K562 (cell line): Measurements from ENCODE around the gene BBX. TPM values are rescaled to one million over a fixed set of nuclear protein-coding genes. Genes with fewer than 3 reads are reported as not detected.

Source experiments
- ATAC-seq: fragments of 200-7000 bp; cut with Tn5 transposase; 3 replicates; pipeline ENCODE4 v1.9.1; 2020; ENCODE audit warnings: moderate library complexity
- BruUV-seq: library from RNA; stranded (reverse); fragments of 400-500 nt; replicated peaks from 2 replicates; lab custom pipeline; 2021; lab: Mats Ljungman, UMichigan
- CTCF ChIA-PET: fragments of 300-600 bp; formaldehyde crosslinking; extraction: SDS; loops from one replicate; lab custom pipeline; 2021; ENCODE audit warnings: low intra/inter-chr PET ratio; lab: Yijun Ruan, JAX
- POLR2A ChIA-PET: fragments of 300-600, 350-650 bp; sonication (Branson Sonifier 250); formaldehyde crosslinking; extraction: SDS; loops from one replicate; lab custom pipeline; 2021; ENCODE audit warnings: antibody characterized with exemption, inconsistent platforms; lab: Yijun Ruan, JAX
- DNase-seq, 4 experiments: peaks; one replicate each; pipeline versions ENCODE4 v3.0.0 to v3.0.0-alpha.2; 2011 to 2018; ENCODE audit warnings: low spot score in 3 of 4, mixed read lengths in 3 of 4; ENCODE audit errors: extremely low read depth in 1 of 4
- FAIRE-seq: peaks from 2 replicates; lab custom pipeline; 2011; peaks lifted over from hg19 to GRCh38; lab: Jason Lieb, UNC
- H2AFZ ChIP-seq: 2 replicates; pipeline ENCODE4 v1.6.0; 2011; ENCODE audit warnings: low read depth, low read length, control low read depth, inconsistent platforms
- H3K27ac ChIP-seq: fragments of 200-600 bp; 3 replicates; pipeline ENCODE4 v1.8.0; 2011; ENCODE audit warnings: low read depth, mild to moderate bottlenecking, control low read depth, inconsistent platforms, low read length, moderate library complexity, mixed read lengths; ENCODE audit errors: extremely low read depth
- H3K27me3 ChIP-seq, 2 experiments: fragments of 300-600 bp in 1 of 2; 2 replicates in 1 of 2; 3 replicates in 1 of 2; pipeline versions ENCODE4 v1.6.0 to v1.8.0; 2011; ENCODE audit warnings: inconsistent platforms in 2 of 2, low read length in 2 of 2, mild to moderate bottlenecking in 1 of 2, mixed read lengths in 1 of 2, moderate library complexity in 1 of 2; ENCODE audit not compliant: control insufficient read depth in 2 of 2, insufficient read depth in 2 of 2
- H3K36me3 ChIP-seq: fragments of 300-600 bp; 3 replicates; pipeline ENCODE4 v1.8.0; 2011; ENCODE audit warnings: mild to moderate bottlenecking, low read length, inconsistent platforms; ENCODE audit not compliant: control insufficient read depth, insufficient read depth
- H3K4me1 ChIP-seq, 2 experiments: fragments of 200-600 bp in 1 of 2; replicated peaks in 1 of 2; 2 replicates in 1 of 2; 3 replicates in 1 of 2; pipeline versions ENCODE4 v1.5.1 to v1.8.0; 2011; ENCODE audit warnings: inconsistent platforms in 2 of 2, low read length in 2 of 2, mild to moderate bottlenecking in 1 of 2, mixed read lengths in 1 of 2, moderate library complexity in 1 of 2; ENCODE audit not compliant: control insufficient read depth in 2 of 2, insufficient read depth in 2 of 2
- H3K4me2 ChIP-seq: 2 replicates; pipeline ENCODE4 v1.6.1; 2011; ENCODE audit warnings: low read length, control low read depth, inconsistent platforms, mixed read lengths; ENCODE audit not compliant: insufficient read depth
- H3K4me3 ChIP-seq: fragments of 200-600 bp; sonication (generic), shearing (Covaris generic); 2 replicates; pipeline ENCODE4 v1.5.1; 2016; ENCODE audit warnings: control low read depth, inconsistent platforms
- H3K79me2 ChIP-seq: fragments of 200-600 bp; 3 replicates; pipeline ENCODE4 v1.8.0; 2011; ENCODE audit warnings: low read length, inconsistent platforms; ENCODE audit not compliant: control insufficient read depth, insufficient read depth
- H3K9ac ChIP-seq, 2 experiments: 2 replicates each; pipeline versions ENCODE4 v1.6.0 to v1.6.1; 2011; ENCODE audit warnings: low read depth in 2 of 2, low read length in 2 of 2, control low read depth in 1 of 2, inconsistent platforms in 1 of 2, mild to moderate bottlenecking in 1 of 2, mixed read lengths in 1 of 2; ENCODE audit not compliant: insufficient read depth in 1 of 2
- H3K9me1 ChIP-seq: one replicate; pipeline ENCODE4 v1.6.0; 2011; ENCODE audit warnings: inconsistent platforms, mild to moderate bottlenecking, low read length, moderate library complexity; ENCODE audit not compliant: control insufficient read depth, insufficient read depth
- H3K9me3 ChIP-seq: replicated peaks from 2 replicates; pipeline ENCODE4 v1.5.1; 2011; ENCODE audit warnings: low read depth, low read length, inconsistent platforms; ENCODE audit not compliant: control insufficient read depth, insufficient read depth
- H4K20me1 ChIP-seq: replicated peaks from 2 replicates; pipeline ENCODE4 v1.6.1; 2011; ENCODE audit warnings: low read length, inconsistent platforms, mixed read lengths; ENCODE audit not compliant: control insufficient read depth, insufficient read depth
- CBFA2T2 ChIP-seq: fragments of 450-650 bp; conservative IDR thresholded peaks from 2 replicates; pipeline ENCODE4 v1.6.1; 2017; ENCODE audit warnings: mild to moderate bottlenecking
- EGR1 ChIP-seq: fragments of 450-650 bp; conservative IDR thresholded peaks from 2 replicates; pipeline ENCODE4 v1.6.1; 2017; ENCODE audit warnings: mild to moderate bottlenecking
- FOXA3 ChIP-seq, 2 experiments: fragments of 450-650 bp in 1 of 2; sonication (generic) in 1 of 2; formaldehyde crosslinking; IDR thresholded peaks in 1 of 2; conservative IDR thresholded peaks in 1 of 2; 2 replicates each; pipeline versions ENCODE4 v1.4.0 to v1.8.0; 2020 to 2022; ENCODE audit warnings: mild to moderate bottlenecking in 2 of 2, missing genetic modification reagents in 1 of 2
- FOXJ2 ChIP-seq: fragments of 200-800 bp; sonication (Bioruptor generic); IDR thresholded peaks from 2 replicates; pipeline ENCODE4 v1.6.1; 2016; ENCODE audit warnings: missing genetic modification characterization, missing compliant biosample characterization
- RBBP5 ChIP-seq: fragments of 200-600 bp; sonication (generic); IDR thresholded peaks from 2 replicates; pipeline ENCODE4 v1.6.1; 2012; ENCODE audit warnings: borderline replicate concordance, mild to moderate bottlenecking, low read length, control low read depth, inconsistent platforms; ENCODE audit not compliant: insufficient read depth, poor library complexity, severe bottlenecking
- SIN3B ChIP-seq: fragments of 450-650 bp; IDR thresholded peaks from 2 replicates; pipeline ENCODE4 v1.6.1; 2017; ENCODE audit warnings: low read depth, mild to moderate bottlenecking, moderate library complexity
- SMAD3 ChIP-seq: fragments of 450-650 bp; formaldehyde crosslinking; conservative IDR thresholded peaks from 2 replicates; pipeline ENCODE4 v1.4.0; 2020; ENCODE audit warnings: mild to moderate bottlenecking
- TARDBP ChIP-seq: fragments of 450-650 bp; IDR thresholded peaks from 2 replicates; pipeline ENCODE4 v1.6.1; 2016
- TBL1XR1 ChIP-seq, 2 experiments: IDR thresholded peaks; 2 replicates each; pipeline ENCODE4 v1.6.1; 2012; ENCODE audit warnings: improper control_type of control experiment in 2 of 2, low read length in 2 of 2, mild to moderate bottlenecking in 1 of 2
- TOE1 ChIP-seq, 2 experiments: fragments of 450-650 bp in 1 of 2; sonication (generic) in 1 of 2; formaldehyde crosslinking in 1 of 2; IDR thresholded peaks; 2 replicates each; pipeline versions ENCODE4 v1.7.1 to v1.8.0; 2016 to 2022; ENCODE audit warnings: borderline replicate concordance in 2 of 2, mild to moderate bottlenecking in 2 of 2, antibody characterized with exemption in 1 of 2, inconsistent platforms in 1 of 2, low read depth in 1 of 2, missing genetic modification reagents in 1 of 2, moderate library complexity in 1 of 2
- ZNF184 ChIP-seq: sonication (generic); formaldehyde crosslinking; IDR thresholded peaks from 2 replicates; pipeline ENCODE4 v1.5.0; 2020; ENCODE audit warnings: missing genetic modification reagents
- ZNF589 ChIP-seq: fragments of 200-800 bp; sonication (Bioruptor generic); IDR thresholded peaks from 2 replicates; pipeline ENCODE4 v1.6.1; 2016; ENCODE audit warnings: low read depth, missing genetic modification characterization, missing compliant biosample characterization
- WGBS: fragments of 100-300 bp; shearing (Covaris generic); methylation state at CpG from one replicate; pipeline ENCODE4 v1.1.6; 2016; ENCODE audit warnings: low coverage, mixed read lengths; ENCODE audit not compliant: insufficient coverage; ENCODE audit errors: missing lambda C conversion rate; 5-methylcytosine and 5-hydroxymethylcytosine counted together
- in situ Hi-C: fragments of 300-500 bp; cut with MboI; formaldehyde crosslinking; loops from 4 replicates; pipeline ENCODE4 v1.15.0; 2018; ENCODE audit warnings: inconsistent platforms, mixed read lengths
- intact Hi-C: fragments of 100-400 bp; cut with micrococcal nuclease; formaldehyde crosslinking; loops from 2 replicates; pipeline ENCODE4 v1.14.2; 2022
- polyA plus RNA-seq, 8 experiments: library from polyadenylated mRNA; depleted of rRNA in 4 of 8; stranded (reverse) in 5 of 8; unstranded in 3 of 8; fragments of >200 nt; fragmentation: Nextera tagmentation in 2 of 8; fragmentation: Illumina TruSeq in 1 of 8; extraction: Ambion mirVana in 2 of 8; extraction: Trizol in 1 of 8; gene quantifications; 2 replicates each; pipeline versions ENCODE4 v1.2.1 to v1.2.3, GENCODE V29; 2011 to 2014; ENCODE audit warnings: inconsistent platforms in 1 of 8, missing spikeins in 1 of 8
- total RNA-seq, 7 experiments: library from RNA; depleted of rRNA in 6 of 7; stranded (reverse); fragments of >200 nt in 6 of 7; fragmentation: Illumina TruSeq in 2 of 7; extraction: Trizol in 2 of 7; gene quantifications; 2 replicates each; pipeline versions ENCODE4 v1.2.1 to v1.2.3, GENCODE V29; 2011 to 2021; ENCODE audit warnings: low replicate concordance in 1 of 7
- TF ChIP-seq, protein P1 (sequence below): fragments of 450-650 bp; IDR thresholded peaks from 2 replicates; pipeline ENCODE4 v1.6.1; 2018; ENCODE audit warnings: mild to moderate bottlenecking, low read depth; ENCODE audit not compliant: partially characterized antibody

The BBX gene
- total and polyA plus RNA-seq, 9 of the 15 experiments (the other 6 are each of a cell fraction or from before 2014, with no cell fraction given) = 4.9 to 19.5 (median 11.8) TPM

DNA sequence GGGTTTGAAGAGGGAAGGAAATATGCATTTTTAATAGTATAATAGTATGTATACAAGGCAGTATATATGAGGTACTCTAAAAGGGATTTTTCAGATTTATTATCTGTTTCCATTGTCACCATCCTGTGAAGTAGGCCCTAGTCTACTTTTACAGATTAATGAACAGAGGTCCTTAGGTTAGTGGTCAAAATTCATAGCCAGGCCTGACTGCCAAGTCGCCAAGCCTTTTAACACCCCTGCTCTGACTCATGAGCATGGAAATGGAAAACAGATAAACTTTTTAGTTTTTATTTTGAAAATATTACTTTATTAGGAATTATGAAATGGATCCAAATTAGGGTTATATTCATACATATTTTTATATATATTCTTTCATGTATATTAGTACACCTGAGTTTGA is 146.9 kb downstream of the BBX start:
- ChIA-PET CTCF (no interaction called here), POLR2A (interaction anchor here (0.6 kb wide), 1 partner anchor 18 kb away, joined by 3 read pairs; no protein-coding TSS in a partner anchor)
- Histone ChIP-seq H3K27me3 (no peaks in the 10 kb centered on the region), H4K20me1 (0 out of 2 replicates have a peak, but pooled peaks cover under 1% of the 10 kb centered on the region), H3K9me1 (no peaks in the 10 kb centered on the region), H3K4me1 (no peaks in the 10 kb centered on the region), H3K4me2 (no peak overlapping the region), H3K79me2 (no peaks in the 10 kb centered on the region; the same call in 2 of the 3 replicates), H2AFZ (no peak overlapping the region), H3K4me3 (no peak overlapping the region), H3K36me3 (no peaks in the 10 kb centered on the region), H3K9me3 (no peaks in the 10 kb centered on the region), H3K27ac (no peak overlapping the region), H3K9ac (no peak overlapping the region)
- BruUV-seq = no TSS peak
- 13% methylated on average over 1 of the region's 1 CpG for WGBS
- in situ Hi-C loops = no loop called here
- TF ChIP-seq FOXA3 (CRISPR knock-in tag; conservative IDR thresholded peaks at IDR 0.05 in 1 of 2, IDR thresholded peaks at IDR 0.05 in 1 of 2) = no peak
- TF ChIP-seq SMAD3 (CRISPR knock-in tag) = no peak
- no peak for TF ChIP-seq CBFA2T2
- no peak for TF ChIP-seq FOXJ2 (tag)
- FAIRE-seq = no peak
- DNase-seq = no peak
- intact Hi-C loops = loop anchor here (10.0 kb wide), 2 partner anchors 95 to 435 kb away; no protein-coding TSS in a partner anchor
- ATAC-seq = no peak

DNA sequence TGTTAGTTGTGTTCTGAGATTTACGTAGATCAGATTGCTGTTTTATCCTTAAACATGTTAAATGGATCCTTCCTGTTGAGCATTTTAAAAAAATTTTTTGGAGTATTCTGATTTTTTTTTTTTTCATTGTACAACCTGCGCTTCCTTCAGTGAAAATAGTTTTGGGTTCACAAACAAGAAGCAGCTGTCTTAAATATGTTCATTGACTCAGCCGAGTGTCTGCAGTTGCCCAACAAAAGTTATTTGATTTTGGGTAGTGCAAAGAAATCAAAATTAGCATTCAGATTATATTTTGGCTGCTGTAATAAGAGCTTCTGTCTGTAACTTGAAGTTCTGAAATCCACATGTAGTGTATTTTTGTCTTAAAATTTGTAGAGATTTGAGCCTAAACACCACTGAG is 148.2 kb downstream of the BBX start:
- no peaks in the 10 kb centered on the region for H3K9me3 ChIP-seq
- H3K9me1 ChIP-seq = no peaks in the 10 kb centered on the region
- no peaks in the 10 kb centered on the region; the same call in 2 of the 3 replicates for H3K79me2 ChIP-seq
- H3K27ac ChIP-seq = no peak overlapping the region
- ChIA-PET CTCF (no interaction called here), POLR2A (no interaction called here)
- BruUV-seq = no TSS peak
- WGBS = 58% methylated on average over 2 of the region's 3 CpGs
- intact Hi-C loops = loop anchor here (10.0 kb wide), 1 partner anchor 436 kb away; no protein-coding TSS in a partner anchor
- H3K9ac ChIP-seq = no peak overlapping the region
- H3K27me3 ChIP-seq = no peaks in the 10 kb centered on the region
- no peak overlapping the region for H3K4me2 ChIP-seq
- H3K4me1 ChIP-seq = no peaks in the 10 kb centered on the region
- H3K4me3 ChIP-seq = no peak overlapping the region
- DNase-seq = no peak
- ATAC-seq = no peak
- H2AFZ ChIP-seq = no peak overlapping the region
- H4K20me1 ChIP-seq = 0 out of 2 replicates have a peak, but pooled peaks cover 5% of the 10 kb centered on the region
- no peak for FAIRE-seq
- in situ Hi-C loops = no loop called here
- no peaks in the 10 kb centered on the region for H3K36me3 ChIP-seq
- TF ChIP-seq TBL1XR1 (IDR thresholded peaks at IDR 0.05; ENCODE audit: low read length in 2 of 2) = no peak
- no peak for TF ChIP-seq SIN3B
- TF ChIP-seq, protein P1, sequence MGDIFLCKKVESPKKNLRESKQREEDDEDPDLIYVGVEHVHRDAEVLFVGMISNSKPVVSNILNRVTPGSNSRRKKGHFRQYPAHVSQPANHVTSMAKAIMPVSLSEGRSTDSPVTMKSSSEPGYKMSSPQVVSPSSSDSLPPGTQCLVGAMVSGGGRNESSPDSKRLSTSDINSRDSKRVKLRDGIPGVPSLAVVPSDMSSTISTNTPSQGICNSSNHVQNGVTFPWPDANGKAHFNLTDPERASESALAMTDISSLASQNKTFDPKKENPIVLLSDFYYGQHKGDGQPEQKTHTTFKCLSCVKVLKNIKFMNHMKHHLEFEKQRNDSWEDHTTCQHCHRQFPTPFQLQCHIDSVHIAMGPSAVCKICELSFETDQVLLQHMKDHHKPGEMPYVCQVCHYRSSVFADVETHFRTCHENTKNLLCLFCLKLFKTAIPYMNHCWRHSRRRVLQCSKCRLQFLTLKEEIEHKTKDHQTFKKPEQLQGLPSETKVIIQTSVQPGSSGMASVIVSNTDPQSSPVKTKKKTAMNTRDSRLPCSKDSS = no peak
- no peak for TF ChIP-seq ZNF589 (CRISPR knock-in tag)
- no peak for TF ChIP-seq TARDBP
- no peak for TF ChIP-seq TOE1 (IDR thresholded peaks at IDR 0.05; ENCODE audit: borderline replicate concordance)
- no peak for TF ChIP-seq TOE1 (CRISPR knock-in tag; IDR thresholded peaks at IDR 0.05; ENCODE audit: borderline replicate concordance, low read depth)
- no peak for TF ChIP-seq ZNF184
- TF ChIP-seq RBBP5 = no peak
- TF ChIP-seq EGR1 = no peak
- TF ChIP-seq, all 486 proteins: peak for 0
